ENCODE data around the gene SOBP. TPM values are rescaled to one million over a fixed set of nuclear protein-coding genes. Genes with fewer than 3 reads are reported as not detected.

Gene SOBP
- total and polyA plus RNA-seq, 2 donors (not counting 3 experiments of a cell fraction or from before 2014, with no cell fraction given), result 0.35 to 6.6 TPM

DNA sequence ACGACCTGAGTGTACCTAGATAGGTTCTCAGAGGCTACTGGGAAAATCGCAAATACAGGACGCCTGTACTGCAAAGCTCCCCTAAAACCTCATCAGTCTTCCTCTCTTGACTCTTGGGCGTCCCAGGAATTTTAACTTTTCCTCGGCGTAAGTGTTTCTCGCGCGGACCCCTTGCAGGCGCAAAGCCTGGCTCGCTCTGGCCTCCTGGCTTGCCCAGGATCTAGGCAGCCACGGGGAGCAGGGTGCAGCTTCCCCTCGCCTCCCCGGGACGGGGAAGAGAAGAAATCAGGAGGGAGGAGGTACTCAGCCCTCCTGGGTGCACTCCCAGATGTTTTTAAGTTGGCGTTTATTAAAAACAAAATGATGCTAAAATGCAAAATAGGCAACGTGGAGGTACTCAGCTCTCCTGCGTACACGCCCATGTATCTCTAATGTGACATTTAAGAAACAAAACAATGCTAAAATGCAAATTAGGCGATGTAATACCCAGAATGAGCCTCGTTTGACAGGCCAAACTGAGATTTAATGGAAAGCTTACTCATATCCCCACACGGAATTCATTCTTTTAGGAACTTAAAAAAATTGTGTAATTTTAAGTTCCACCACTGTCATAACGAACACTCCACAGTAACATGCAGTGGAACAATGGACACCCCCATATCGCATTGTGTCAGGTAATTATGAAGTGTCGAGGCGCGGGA, 1.6 kb upstream of the SOBP start:
- H3K36me3 ChIP-seq (ENCODE audit: control insufficient read depth in 2 of 2, extremely low read depth in 1 of 2, insufficient read depth in 2 of 2, low read length in 2 of 2), result no peaks in the 10 kb centered on the region
- dilution Hi-C loops (cut with MboI; ENCODE audit: extremely low pct_ligation_motif_present, low sequenced_read_pairs), result no loop called here
- no peaks in the 10 kb centered on the region for H3K9me1 ChIP-seq (replicated peaks; ENCODE audit: control insufficient read depth, extremely low read depth, insufficient read depth, low read length)
- peak overlapping the region in 2 of 3 experiments; percentile 61 to 66 for H3K4me3 ChIP-seq (replicated peaks in 1 of 3; ENCODE audit: insufficient read depth in 1 of 3, low read depth in 1 of 3, low read length in 3 of 3)
- no peak overlapping the region for H3K9ac ChIP-seq (replicated peaks; ENCODE audit: extremely low read depth, insufficient read depth, low read length)
- TF ChIP-seq MAX (IDR thresholded peaks at IDR 0.05; ENCODE audit: insufficient read depth, insufficient read length), result no peak
- TF ChIP-seq EZH2 (IDR thresholded peaks at IDR 0.05; ENCODE audit: borderline replicate concordance, low read depth, low read length, severe bottlenecking), result peak; percentile 40
- no peak for FAIRE-seq
- peak overlapping the region; percentile 82 for H3K4me2 ChIP-seq (ENCODE audit: insufficient read depth, low read length)
- DNase-seq (ENCODE audit: low read depth, low spot score), result no peak
- H2AFZ ChIP-seq (ENCODE audit: low read depth, low read length), result peak overlapping the region; percentile 74
- H4K20me1 ChIP-seq (replicated peaks; ENCODE audit: control insufficient read depth, extremely low read depth, insufficient read depth, low read length), result no peaks in the 10 kb centered on the region
- no peak overlapping the region for H3K27ac ChIP-seq (ENCODE audit: insufficient read depth, low read depth, low read length)
- peaks cover 34% of the 10 kb centered on the region for H3K4me1 ChIP-seq (ENCODE audit: control insufficient read depth, extremely low read depth, insufficient read depth, low read length)
- ChIA-PET CTCF (interaction anchor here (0.8 to 4.0 kb wide), 10 partner anchors 21 to 460 kb away, joined by 3 to 20 read pairs (median 4); partner anchors contain the start of genes MTRES1 and PDSS2), POLR2A (no interaction called here)
- peaks cover 1% of the 10 kb centered on the region for H3K79me2 ChIP-seq (ENCODE audit: control insufficient read depth, insufficient read depth, low read length)
- no TSS peak for BruUV-seq (replicated peaks)
- no peaks in the 10 kb centered on the region for H3K9me3 ChIP-seq (replicated peaks; ENCODE audit: control insufficient read depth, insufficient read depth, low read length)
- intact Hi-C loops (cut with micrococcal nuclease), result no loop called here
- H3K27me3 ChIP-seq (ENCODE audit: control insufficient read depth in 2 of 2, insufficient read depth in 2 of 2, low read length in 2 of 2), result peaks cover 19 to 25% of the 10 kb centered on the region in 2 experiments

DNA sequence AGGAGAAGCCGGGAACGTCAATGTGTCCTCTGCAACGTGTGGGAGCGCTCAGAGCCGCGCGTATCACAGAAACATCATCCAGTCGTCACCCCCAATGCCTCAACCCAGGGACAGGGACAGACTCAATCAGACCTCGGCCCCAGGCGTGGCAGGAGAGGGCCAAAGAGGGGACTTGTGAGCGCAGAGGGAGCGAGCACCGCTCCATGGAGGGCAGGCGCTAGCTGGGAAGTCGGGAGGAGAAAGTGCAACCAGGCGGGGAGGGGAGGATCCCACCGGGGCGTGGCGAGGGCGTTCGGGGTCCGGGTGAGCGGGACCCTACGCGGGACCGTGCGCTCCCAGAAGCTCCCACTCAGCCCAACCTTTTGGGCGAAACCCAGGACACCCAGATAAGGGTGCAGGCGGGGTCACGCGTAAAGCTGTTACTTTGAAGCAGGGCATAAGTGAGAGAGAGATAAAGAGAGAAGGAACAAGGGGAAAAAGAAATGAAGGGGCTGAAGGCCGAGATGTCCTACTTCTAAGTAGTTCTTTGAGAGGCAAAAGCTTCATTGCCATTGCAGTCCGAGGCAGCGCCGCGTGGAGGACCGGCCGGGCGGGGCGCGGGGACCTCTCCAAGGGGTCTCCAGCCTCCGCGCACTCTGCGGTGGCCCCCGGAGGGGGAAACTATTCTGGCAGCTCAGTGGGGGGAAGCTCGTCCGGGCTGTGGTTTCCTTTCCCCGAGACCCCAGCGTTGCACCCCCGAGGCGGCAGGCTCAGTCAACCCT, 862 bp upstream of the SOBP start:
- Histone ChIP-seq H3K27ac (ENCODE audit: insufficient read depth, low read depth, low read length) (no peak overlapping the region), H3K27me3 (ENCODE audit: control insufficient read depth in 2 of 2, insufficient read depth in 2 of 2, low read length in 2 of 2) (peaks cover 17 to 25% of the 10 kb centered on the region in 2 experiments), H3K4me3 (replicated peaks in 1 of 3; ENCODE audit: insufficient read depth in 1 of 3, low read depth in 1 of 3, low read length in 3 of 3) (peak overlapping the region; percentile 61 to 75 (median 66)), H3K79me2 (ENCODE audit: control insufficient read depth, insufficient read depth, low read length) (peaks cover 1% of the 10 kb centered on the region), H3K9ac (replicated peaks; ENCODE audit: extremely low read depth, insufficient read depth, low read length) (peak overlapping the region; percentile 14), H4K20me1 (replicated peaks; ENCODE audit: control insufficient read depth, extremely low read depth, insufficient read depth, low read length) (no peaks in the 10 kb centered on the region), H3K36me3 (ENCODE audit: control insufficient read depth in 2 of 2, extremely low read depth in 1 of 2, insufficient read depth in 2 of 2, low read length in 2 of 2) (no peaks in the 10 kb centered on the region), H2AFZ (ENCODE audit: low read depth, low read length) (peak overlapping the region; percentile 74), H3K9me3 (replicated peaks; ENCODE audit: control insufficient read depth, insufficient read depth, low read length) (no peaks in the 10 kb centered on the region), H3K4me2 (ENCODE audit: insufficient read depth, low read length) (peak overlapping the region; percentile 82), H3K4me1 (ENCODE audit: control insufficient read depth, extremely low read depth, insufficient read depth, low read length) (peaks cover 41% of the 10 kb centered on the region), H3K9me1 (replicated peaks; ENCODE audit: control insufficient read depth, extremely low read depth, insufficient read depth, low read length) (no peaks in the 10 kb centered on the region)
- no peak for FAIRE-seq
- peak; percentile 42 for DNase-seq (ENCODE audit: low read depth, low spot score)
- ChIA-PET CTCF (interaction anchor here (0.7 to 4.0 kb wide), 13 partner anchors 21 to 461 kb away, joined by 3 to 20 read pairs (median 4); partner anchors contain the start of genes MTRES1 and PDSS2), POLR2A (interaction anchor here (0.9 kb wide), 1 partner anchor 30 kb away, joined by 3 read pairs; the partner anchor contains the start of gene PDSS2)
- no peak for TF ChIP-seq POLR2A (IDR thresholded peaks at IDR 0.05; ENCODE audit: low read depth, low read length)
- no peak for TF ChIP-seq EZH2 (IDR thresholded peaks at IDR 0.05; ENCODE audit: borderline replicate concordance, low read depth, low read length, severe bottlenecking)
- dilution Hi-C loops (cut with MboI; ENCODE audit: extremely low pct_ligation_motif_present, low sequenced_read_pairs), result no loop called here
- intact Hi-C loops (cut with micrococcal nuclease), result loop anchor here (1.0 kb wide), 2 partner anchors 30 to 166 kb away; partner anchors contain the start of gene PDSS2
- no TSS peak for BruUV-seq (replicated peaks)
